HG03521 (cell line): ENCODE results near the gene ZNF358.

ENCODE experiments used
- ATAC-seq: cut with Tn5 transposase; IDR thresholded peaks from one replicate; pipeline ENCODE4 v1.9.1; 2021; ENCODE audit warnings: mild to moderate bottlenecking, moderate library complexity; ENCODE audit not compliant: unreplicated experiment

Gene ZNF358

DNA sequence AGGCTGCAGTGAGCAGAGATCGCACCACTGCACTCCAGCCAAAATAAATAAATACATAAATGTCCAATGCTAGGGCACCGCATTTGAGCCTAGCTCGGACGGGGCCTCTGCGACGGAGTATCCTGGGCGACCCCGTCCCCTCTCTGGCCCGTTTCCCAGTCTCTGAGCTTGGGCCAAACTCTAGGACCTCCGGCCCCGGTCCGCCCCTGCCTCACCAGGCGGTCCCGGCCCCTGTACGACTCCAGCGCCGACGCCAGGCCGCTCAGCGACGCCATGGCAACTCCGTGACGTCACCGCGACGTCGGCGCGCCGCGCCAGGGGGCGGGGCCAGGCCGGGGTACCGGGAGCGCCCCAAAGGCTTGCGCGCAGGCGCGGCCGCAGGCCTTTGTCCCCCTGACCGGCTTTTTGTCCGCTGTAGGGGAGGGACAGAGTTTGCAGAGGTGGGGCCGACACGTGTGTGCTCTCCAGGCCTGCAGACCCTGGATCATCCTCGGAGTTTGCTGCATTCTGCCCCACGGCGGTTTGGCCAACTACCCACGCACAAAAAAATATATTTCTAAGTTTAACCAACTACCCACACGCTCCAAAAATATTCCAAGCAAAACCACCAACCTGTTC, 27.1 kb upstream of the ZNF358 start, which contains the start of gene PEX11G:
PEX11G (minus strand) TSS at position 300 of the 618 bp plus-strand sequence; CDS start at position 275, 25 bp downstream.
- peak; percentile 85 for ATAC-seq

- ATAC-seq: no peak
Observed at GRCh38 chr19:7489609-7490044, 26.3 kb upstream of the ZNF358 start.

DNA sequence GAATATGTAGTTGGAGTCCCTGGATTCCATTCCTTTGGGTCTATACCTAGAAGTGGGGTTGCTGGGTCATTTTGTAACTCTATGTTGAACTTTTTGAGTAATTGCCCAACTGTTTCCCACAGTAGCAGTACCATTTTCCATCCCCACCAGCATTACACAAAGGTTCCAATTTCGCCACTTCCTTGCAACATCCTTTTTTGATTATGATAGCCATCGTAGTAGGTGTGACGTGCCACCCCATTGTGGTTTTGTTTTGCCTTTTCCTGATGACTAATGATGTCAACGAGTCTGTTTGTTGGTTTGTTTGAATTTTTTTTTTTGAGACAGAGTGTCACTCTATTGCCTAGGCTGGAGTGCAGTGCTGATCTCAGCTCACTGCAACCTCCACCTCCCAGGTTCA, 23.8 kb upstream of the ZNF358 start:
- ATAC-seq: no peak

GRCh38 chr19:7492558-7492957, 23.3 kb upstream of the ZNF358 start:
- ATAC-seq: no peak

DNA sequence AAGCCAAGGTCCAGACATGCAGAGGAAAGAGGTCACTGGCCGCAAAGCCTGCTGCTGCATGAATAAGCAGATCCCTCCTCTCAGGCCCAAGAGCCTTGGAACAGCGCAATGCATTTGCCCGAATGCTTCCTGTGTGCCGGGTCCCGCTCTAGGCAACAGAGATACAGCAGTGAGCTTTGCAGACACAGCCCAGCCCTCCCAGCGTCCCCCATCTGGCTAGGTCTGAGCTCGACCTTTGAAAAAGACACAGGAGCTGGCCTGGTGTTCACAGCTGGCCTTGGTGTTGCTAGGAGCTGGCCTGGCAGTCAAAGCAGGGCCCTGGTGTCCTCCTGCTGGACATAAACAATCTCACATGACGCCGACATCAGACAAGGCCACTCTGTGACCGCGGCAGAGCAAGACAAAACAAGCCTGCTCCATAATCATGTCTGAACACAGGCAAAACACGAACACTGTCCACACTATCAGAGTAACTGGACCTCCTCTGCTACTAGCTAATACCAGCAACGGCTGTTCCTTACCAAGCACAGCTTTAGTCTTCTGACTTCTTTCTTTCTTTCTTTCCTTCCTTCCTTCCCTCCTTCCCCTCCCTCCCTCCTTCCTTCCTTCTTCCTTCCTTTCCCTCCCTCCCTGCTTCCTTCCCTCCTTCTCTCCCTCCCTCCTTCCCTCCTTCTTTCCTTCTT, 21.3 kb upstream of the ZNF358 start:
- no peak for ATAC-seq

DNA sequence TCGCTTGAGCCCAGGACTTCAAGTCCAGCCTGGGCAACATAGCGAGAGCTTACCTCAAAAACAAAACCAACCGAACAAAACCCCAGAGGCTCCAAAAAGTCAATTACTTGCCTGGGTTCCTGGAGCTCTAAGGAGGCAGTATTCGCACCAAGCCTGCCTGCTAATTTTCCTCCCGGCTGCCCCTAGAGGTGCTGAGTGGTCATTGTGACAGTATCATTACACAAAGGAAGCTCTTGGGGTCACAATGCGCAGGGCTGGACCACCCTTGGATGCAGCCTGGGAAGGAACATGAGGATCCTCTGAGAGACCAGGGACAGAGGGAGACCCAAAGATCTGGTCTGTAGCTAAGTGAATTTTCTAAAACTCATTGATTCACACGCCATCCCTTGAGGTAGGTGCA, 18.6 kb upstream of the ZNF358 start:
- ATAC-seq: no peak

DNA sequence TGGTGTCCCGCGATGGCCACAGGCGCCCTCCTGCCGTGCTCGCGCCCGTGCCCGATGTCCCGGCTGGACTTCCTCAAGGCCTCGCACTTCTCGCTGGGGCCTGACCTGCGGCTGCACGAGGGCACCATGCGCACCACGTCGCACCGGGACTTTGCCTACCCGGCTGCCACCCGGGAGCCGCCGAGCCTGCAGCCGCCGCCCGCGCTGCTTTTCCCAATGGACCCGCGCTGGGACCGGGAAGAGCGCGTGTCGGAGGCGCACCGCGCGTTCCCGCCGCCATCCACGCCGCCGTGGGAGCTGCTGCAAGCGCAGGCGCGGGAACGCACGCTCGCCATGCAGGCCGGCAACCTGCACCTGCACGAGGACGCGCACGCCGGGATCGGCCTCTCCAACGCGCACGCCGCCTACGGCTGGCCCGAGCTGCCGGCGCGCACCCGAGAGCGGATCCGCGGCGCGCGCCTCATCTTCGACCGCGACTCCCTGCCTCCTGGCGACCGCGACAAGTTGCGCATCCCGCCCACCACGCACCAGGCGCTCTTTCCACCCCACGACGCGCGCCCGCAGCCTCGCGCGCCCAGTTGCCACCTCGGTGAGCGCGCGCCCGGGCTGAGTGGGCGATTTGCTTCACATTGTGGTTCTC, 15.0 kb upstream of the ZNF358 start:
- no peak for ATAC-seq

GRCh38 chr19:7502552-7502951, 13.4 kb upstream of the ZNF358 start:
- no peak for ATAC-seq

GRCh38 chr19:7504684-7505083, 11.2 kb upstream of the ZNF358 start:
- no peak for ATAC-seq

DNA sequence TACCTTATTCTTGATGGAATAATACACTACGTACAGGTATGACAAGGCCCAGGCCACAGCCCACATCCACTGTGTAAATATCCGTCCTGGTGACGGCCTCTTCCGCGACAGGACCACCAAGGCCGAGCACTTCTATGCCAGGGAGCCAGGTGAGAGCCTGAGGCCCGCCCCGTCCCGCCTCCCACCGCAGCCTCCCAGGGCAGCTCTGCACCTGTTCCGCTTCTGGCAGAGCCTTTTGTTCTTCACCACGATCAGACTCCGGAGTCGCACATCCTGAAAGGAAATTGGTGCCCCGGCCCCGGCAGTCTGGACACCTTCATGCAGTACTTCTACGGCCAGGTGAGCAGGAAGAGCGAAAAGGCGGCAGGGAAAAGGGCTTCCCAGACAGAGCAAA, 10.6 kb upstream of the ZNF358 start:
- ATAC-seq: no peak

DNA sequence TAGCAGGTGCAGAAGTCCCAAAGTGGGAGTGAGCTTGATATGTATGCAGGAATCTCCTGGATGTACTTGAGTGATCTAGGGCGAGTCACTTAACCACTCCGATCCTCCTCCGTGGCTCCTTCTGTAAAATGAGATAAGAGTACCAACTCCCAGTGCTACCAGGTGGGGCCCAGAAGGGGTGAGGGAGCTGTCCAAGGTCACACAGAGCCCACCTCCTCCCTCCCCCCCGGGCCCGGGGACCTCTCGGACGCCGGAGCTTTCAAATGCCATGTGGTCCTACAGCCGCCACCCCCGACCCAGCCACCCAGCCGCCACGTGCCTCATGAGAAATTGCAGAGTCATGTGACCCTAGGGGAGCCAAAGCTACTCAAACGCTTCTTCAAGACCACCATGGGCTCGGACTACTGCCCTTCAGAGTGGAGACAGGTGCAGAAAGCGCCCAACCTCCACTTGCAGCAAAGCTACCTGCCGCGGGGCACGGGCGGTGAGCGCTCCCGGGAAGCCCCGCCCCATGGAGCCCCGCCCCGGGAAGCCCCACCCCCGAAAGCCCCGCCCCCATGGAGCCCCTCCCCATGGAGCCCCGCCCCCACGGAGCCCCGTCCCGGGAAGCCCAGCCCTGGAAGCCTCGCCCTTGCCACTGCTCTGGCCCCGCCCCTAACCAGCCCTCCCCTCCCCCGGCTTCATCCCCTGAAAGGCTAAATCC, 10.1 kb upstream of the ZNF358 start:
- ATAC-seq: no peak

DNA sequence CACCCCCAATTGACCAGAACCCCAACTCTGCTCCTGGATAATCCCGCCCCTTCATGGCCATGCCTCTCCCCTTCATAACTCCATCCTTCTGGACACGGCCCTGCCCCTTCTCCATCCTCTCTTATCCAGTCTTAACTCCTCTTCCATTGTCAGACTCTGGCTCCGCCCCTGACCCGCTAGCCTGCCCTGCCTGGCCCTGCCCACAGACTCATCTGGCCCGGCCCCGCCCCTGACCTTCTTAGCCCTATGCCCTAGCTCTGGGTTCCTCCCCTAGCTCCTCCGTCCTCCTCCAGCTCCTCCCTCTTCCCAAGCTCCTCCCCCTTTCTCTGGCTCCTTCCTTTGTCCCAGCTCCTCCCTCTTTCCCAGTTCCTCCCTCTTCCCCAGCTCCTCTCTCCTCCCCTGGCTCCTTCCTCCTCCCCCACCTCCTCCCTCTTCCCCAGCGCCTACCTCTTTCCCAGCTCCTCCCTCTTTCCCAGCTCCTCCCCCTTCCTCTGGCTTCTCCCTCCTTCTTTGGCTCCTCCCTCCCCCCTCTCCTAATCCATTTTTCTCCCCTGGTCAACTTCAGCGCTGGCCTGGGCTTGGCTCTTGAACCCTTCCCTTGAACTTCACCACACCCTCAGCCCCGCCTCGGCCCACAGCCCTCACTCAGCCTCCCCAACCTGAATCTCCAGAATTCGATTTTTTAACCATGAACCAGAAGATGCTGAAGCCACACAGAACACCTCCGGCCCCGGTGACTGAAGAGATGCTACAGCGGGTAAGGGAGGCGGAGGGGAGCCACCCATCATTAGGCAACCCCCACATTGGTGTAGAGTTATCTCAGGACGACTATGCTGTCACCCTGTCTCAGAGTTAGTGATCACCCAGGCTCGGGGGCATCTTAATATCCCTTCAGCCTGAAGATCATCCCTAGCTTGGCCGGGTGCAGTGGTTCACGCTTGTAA, 9.2 kb upstream of the ZNF358 start:
- ATAC-seq: no peak

DNA sequence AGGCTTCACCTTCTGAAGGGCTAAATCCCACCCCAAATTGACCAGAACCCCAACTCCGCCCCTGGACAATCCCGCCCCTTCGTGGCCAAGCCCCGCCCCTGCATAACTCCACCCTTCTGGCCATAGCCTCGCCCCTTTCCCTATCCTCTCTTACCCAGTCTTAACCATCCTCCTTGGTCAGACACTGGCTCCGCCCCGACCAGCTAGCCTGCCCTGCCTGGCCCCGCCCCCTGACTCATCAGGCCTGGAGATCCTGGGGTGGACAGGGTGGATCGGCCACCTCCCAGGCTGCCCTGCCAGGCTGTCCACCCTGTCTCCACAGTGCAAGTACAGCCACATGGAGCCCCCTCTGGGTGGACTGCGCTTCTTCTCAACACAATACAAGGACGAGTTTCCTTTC, 8.0 kb upstream of the ZNF358 start:
- no peak for ATAC-seq

- no peak for ATAC-seq
Observed at GRCh38 chr19:7509625-7510024, 6.3 kb upstream of the ZNF358 start.

DNA sequence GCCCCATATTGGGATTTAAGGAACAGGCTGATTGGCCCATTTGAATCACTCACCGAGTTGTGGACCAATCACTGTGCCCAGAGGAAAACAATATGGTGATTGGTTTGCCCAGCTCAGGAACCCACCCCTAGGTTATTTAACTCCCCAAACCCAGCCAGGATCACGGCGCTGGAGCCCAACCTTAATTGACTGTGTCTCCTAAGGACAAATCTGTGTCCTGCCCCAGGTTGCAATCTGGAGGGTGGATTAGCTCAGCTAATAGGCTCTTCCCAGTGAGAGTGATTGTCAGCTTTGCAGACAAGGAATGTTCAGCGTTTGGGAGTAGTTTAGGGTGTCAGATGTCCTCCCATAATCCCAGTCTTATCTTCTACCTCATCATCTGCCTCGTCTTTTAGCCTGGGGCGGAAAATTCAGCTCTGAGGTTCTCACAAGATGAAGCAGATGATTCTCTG, 3.5 kb upstream of the ZNF358 start:
- no peak for ATAC-seq

DNA sequence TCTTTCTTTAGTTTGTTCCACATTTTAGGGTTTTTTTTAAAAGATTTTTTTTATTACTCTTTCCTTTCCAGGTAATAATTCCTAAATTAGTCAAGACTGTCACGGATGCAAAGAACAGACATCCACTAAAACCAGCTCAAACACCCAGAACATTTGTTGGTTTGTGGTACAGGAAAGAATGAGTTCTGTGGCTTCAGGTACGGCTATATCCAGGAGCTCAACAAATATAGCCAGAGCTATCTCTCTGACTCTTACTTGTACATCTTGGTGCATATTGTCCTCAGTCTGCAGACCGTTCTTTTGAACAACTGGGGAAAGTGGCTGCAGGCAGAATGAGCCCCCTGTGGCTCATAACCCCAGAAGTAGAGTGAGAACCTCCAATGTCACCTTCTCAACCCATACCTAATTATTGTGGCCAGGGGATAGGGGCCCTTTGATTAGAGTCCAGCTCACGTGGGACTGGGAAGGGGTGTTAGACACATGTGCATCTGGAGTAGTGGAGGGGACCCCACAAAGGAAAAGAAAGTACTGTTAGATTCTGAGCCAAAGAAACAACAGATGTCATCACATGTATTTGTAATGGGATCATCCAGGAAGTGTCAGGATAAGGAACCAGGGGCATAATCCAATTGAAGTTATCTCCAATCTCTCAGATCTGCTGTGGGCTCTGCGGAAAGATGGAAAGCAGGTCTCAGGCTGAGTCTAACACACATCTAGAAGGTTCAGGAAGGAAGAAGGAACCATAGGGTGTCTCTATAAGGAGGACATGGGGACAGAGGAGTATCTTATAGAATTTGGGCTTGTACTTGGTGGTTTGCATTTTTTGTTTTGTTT, 1.9 kb upstream of the ZNF358 start:
- no peak for ATAC-seq

- ATAC-seq: no peak
Observed at GRCh38 chr19:7515110-7515644, 726 bp upstream of the ZNF358 start.

GRCh38 chr19:7516333-7516732, 430 bp downstream of the ZNF358 start:
- no peak for ATAC-seq

GRCh38 chr19:7516878-7517277, 975 bp downstream of the ZNF358 start:
- ATAC-seq: no peak
